ENCODE measurements around the gene PCGF2.
A peak's percentile ranks its signal among the peaks of the same experiment; 100 is the strongest.

The PCGF2 gene

GRCh38 chr17:38702166-38702915 lies 45.8 kb downstream of the PCGF2 start:
- peak; percentile 93 for DNase-seq

GRCh38 chr17:38701504-38702165 lies 46.5 kb downstream of the PCGF2 start:
- DNase-seq, result no peak

- DNase-seq, result no peak
Observed at GRCh38 chr17:38698760-38699159, 49.4 kb downstream of the PCGF2 start.

GRCh38 chr17:38697061-38697820 lies 50.9 kb downstream of the PCGF2 start:
- no peak for DNase-seq

GRCh38 chr17:38693700-38694329 lies 54.3 kb downstream of the PCGF2 start:
- peak; percentile 92 for DNase-seq

GRCh38 chr17:38691154-38691553 lies 57.0 kb downstream of the PCGF2 start:
- DNase-seq, result no peak

- DNase-seq, result no peak
Observed at GRCh38 chr17:38690386-38690785, 57.8 kb downstream of the PCGF2 start.

GRCh38 chr17:38687286-38687685 lies 60.9 kb downstream of the PCGF2 start:
- DNase-seq, result no peak

GRCh38 chr17:38685491-38685890 lies 62.6 kb downstream of the PCGF2 start:
- DNase-seq, result no peak
